H1 (cell line): ENCODE measurements around the gene SNRK. TPM values are rescaled to one million over a fixed set of nuclear protein-coding genes. Genes with fewer than 3 reads are reported as not detected.

Source experiments
- CTCF ChIA-PET: fragments of 300-600 bp; sonication (Branson Sonifier 250); formaldehyde crosslinking; loops from one replicate; lab custom pipeline; 2021; ENCODE audit not compliant: partially characterized antibody; lab: Charles Lee
- POLR2A ChIA-PET: fragments of 300-600 bp; sonication (Branson Sonifier 250); formaldehyde crosslinking; loops from one replicate; lab custom pipeline; 2021; ENCODE audit warnings: inconsistent platforms; ENCODE audit not compliant: partially characterized antibody; lab: Charles Lee
- DNase-seq, 2 experiments: peaks; one replicate each; pipeline versions ENCODE4 v3.0.0 to v3.0.0-alpha.2; 2010 to 2022; ENCODE audit warnings: low spot score in 2 of 2, low read depth in 1 of 2, mixed read lengths in 1 of 2
- FAIRE-seq: peaks from 2 replicates; lab custom pipeline; 2011; peaks lifted over from hg19 to GRCh38; lab: Jason Lieb, UNC
- H2AFZ ChIP-seq: 2 replicates; pipeline ENCODE4 v1.8.1; 2012; ENCODE audit warnings: low read length, inconsistent platforms
- H2AK5ac ChIP-seq: 2 replicates; pipeline ENCODE4 v1.6.1; 2013; ENCODE audit warnings: low read depth, low read length
- H2BK120ac ChIP-seq: replicated peaks from 2 replicates; pipeline ENCODE3; 2013; ENCODE audit warnings: low read depth, low read length, inconsistent platforms
- H2BK12ac ChIP-seq: 2 replicates; pipeline ENCODE4 v1.6.1; 2013; ENCODE audit warnings: low read depth, low read length
- H2BK15ac ChIP-seq: 2 replicates; pipeline ENCODE4 v1.6.1; 2013; ENCODE audit warnings: low read length
- H2BK20ac ChIP-seq: 2 replicates; pipeline ENCODE4 v1.6.1; 2013; ENCODE audit warnings: low read length
- H2BK5ac ChIP-seq: 2 replicates; pipeline ENCODE4 v1.6.1; 2013; ENCODE audit warnings: low read depth, low read length
- H3K14ac ChIP-seq: 2 replicates; pipeline ENCODE4 v1.6.1; 2013; ENCODE audit warnings: inconsistent platforms; ENCODE audit not compliant: insufficient read length
- H3K18ac ChIP-seq: 2 replicates; pipeline ENCODE4 v1.6.1; 2013; ENCODE audit warnings: low read length; ENCODE audit errors: extremely low read depth
- H3K23ac ChIP-seq: 2 replicates; pipeline ENCODE4 v1.6.1; 2013; ENCODE audit warnings: inconsistent platforms; ENCODE audit not compliant: insufficient read length
- H3K23me2 ChIP-seq: 2 replicates; pipeline ENCODE4 v1.6.1; 2013; ENCODE audit warnings: low read depth, low read length
- H3K27ac ChIP-seq: 2 replicates; pipeline ENCODE4 v1.6.1; 2011; ENCODE audit warnings: low read depth, low read length, inconsistent platforms
- H3K27me3 ChIP-seq, 4 experiments: replicated peaks in 1 of 4; 1 replicate in 1 of 4; 2 replicates in 3 of 4; pipeline versions ENCODE4 v1.6.1 to v1.8.1; 2011 to 2013; ENCODE audit warnings: low read length in 3 of 4, mild to moderate bottlenecking in 3 of 4, inconsistent platforms in 2 of 4, mixed read lengths in 2 of 4, moderate library complexity in 1 of 4; ENCODE audit not compliant: control insufficient read depth in 3 of 4, insufficient read depth in 3 of 4; ENCODE audit errors: extremely low read depth in 1 of 4
- H3K36me3 ChIP-seq, 4 experiments: 2 replicates each; pipeline versions ENCODE4 v1.6.1 to v1.8.1; 2011 to 2013; ENCODE audit warnings: mild to moderate bottlenecking in 4 of 4, low read length in 3 of 4, moderate library complexity in 2 of 4, control low read depth in 1 of 4, inconsistent platforms in 1 of 4; ENCODE audit not compliant: insufficient read depth in 4 of 4, control insufficient read depth in 2 of 4
- H3K4ac ChIP-seq: replicated peaks from 2 replicates; pipeline ENCODE3; 2013; ENCODE audit warnings: low read length, low read depth, mixed read lengths, inconsistent platforms; ENCODE audit not compliant: insufficient read length
- H3K4me1 ChIP-seq, 4 experiments: replicated peaks in 1 of 4; 1 replicate in 1 of 4; 2 replicates in 3 of 4; pipeline versions ENCODE4 v1.6.1 to v1.8.1; 2011 to 2013; ENCODE audit warnings: low read length in 3 of 4, inconsistent platforms in 2 of 4, mixed read lengths in 1 of 4; ENCODE audit not compliant: insufficient read depth in 4 of 4, control insufficient read depth in 3 of 4
- H3K4me2 ChIP-seq, 2 experiments: 2 replicates each; pipeline versions ENCODE4 v1.6.1 to v1.8.1; 2011 to 2013; ENCODE audit warnings: low read depth in 2 of 2, low read length in 2 of 2, control low read depth in 1 of 2, inconsistent platforms in 1 of 2, mild to moderate bottlenecking in 1 of 2; ENCODE audit not compliant: insufficient read depth in 1 of 2
- H3K4me3 ChIP-seq, 4 experiments: fragments of 200-600, 300-600 bp in 1 of 4; sonication (generic), shearing (Covaris generic), sonication (Bioruptor Twin) in 1 of 4; 2 replicates each; pipeline versions ENCODE4 v1.5.1 to v1.8.1; 2011 to 2016; ENCODE audit warnings: low read length in 4 of 4, low read depth in 3 of 4, control low read depth in 2 of 4, inconsistent platforms in 2 of 4, mild to moderate bottlenecking in 2 of 4, mixed read lengths in 1 of 4, moderate library complexity in 1 of 4; ENCODE audit not compliant: insufficient read depth in 2 of 4; ENCODE audit errors: extremely low read depth in 1 of 4
- H3K56ac ChIP-seq: replicated peaks from 2 replicates; pipeline ENCODE3; 2013; ENCODE audit warnings: low read depth, mild to moderate bottlenecking, mixed read lengths, low read length, inconsistent platforms; ENCODE audit not compliant: insufficient read length
- H3K79me1 ChIP-seq: 2 replicates; pipeline ENCODE4 v1.6.1; 2013; ENCODE audit warnings: low read depth, low read length, control low read depth
- H3K79me2 ChIP-seq, 2 experiments: 2 replicates each; pipeline versions ENCODE4 v1.6.1 to v1.8.1; 2012 to 2013; ENCODE audit warnings: low read length in 2 of 2, mild to moderate bottlenecking in 2 of 2, inconsistent platforms in 1 of 2; ENCODE audit not compliant: insufficient read depth in 2 of 2, control insufficient read depth in 1 of 2
- H3K9ac ChIP-seq, 4 experiments: replicated peaks in 1 of 4; 1 replicate in 1 of 4; 2 replicates in 3 of 4; pipeline versions ENCODE4 v1.6.1 to v1.8.1; 2011 to 2013; ENCODE audit warnings: low read depth in 3 of 4, low read length in 3 of 4, control low read depth in 2 of 4, mild to moderate bottlenecking in 2 of 4, moderate library complexity in 2 of 4, inconsistent platforms in 1 of 4; ENCODE audit errors: extremely low read depth in 1 of 4
- H3K9me3 ChIP-seq, 2 experiments: 2 replicates each; pipeline versions ENCODE4 v1.6.1 to v1.8.1; 2012 to 2013; ENCODE audit warnings: mild to moderate bottlenecking in 2 of 2, moderate library complexity in 2 of 2, control low read depth in 1 of 2, inconsistent platforms in 1 of 2, low read depth in 1 of 2, low read length in 1 of 2, mixed read lengths in 1 of 2; ENCODE audit not compliant: insufficient read depth in 2 of 2
- H4K20me1 ChIP-seq, 2 experiments: replicated peaks in 1 of 2; 2 replicates each; pipeline versions ENCODE3 to v1.8.1; 2011 to 2013; ENCODE audit warnings: inconsistent platforms in 2 of 2, low read length in 2 of 2, mild to moderate bottlenecking in 1 of 2; ENCODE audit not compliant: insufficient read depth in 2 of 2, control insufficient read depth in 1 of 2
- H4K5ac ChIP-seq: 2 replicates; pipeline ENCODE4 v1.6.1; 2013; ENCODE audit warnings: low read length, low read depth, mixed read lengths, inconsistent platforms; ENCODE audit not compliant: insufficient read length
- H4K8ac ChIP-seq: 2 replicates; pipeline ENCODE4 v1.8.0; 2013; ENCODE audit warnings: mild to moderate bottlenecking, moderate library complexity, low read length, inconsistent platforms; ENCODE audit not compliant: insufficient read depth; ENCODE audit errors: extremely low read depth
- H4K91ac ChIP-seq: replicated peaks from 2 replicates; pipeline ENCODE3; 2013; ENCODE audit warnings: low read length, mixed read lengths, inconsistent platforms; ENCODE audit not compliant: insufficient read length
- WGBS, 2 experiments: shearing (Covaris generic) in 1 of 2; methylation state at CpG; one replicate each; pipeline versions ENCODE4 v1.1.6 to v1.1.7; 2013 to 2015; ENCODE audit warnings: low lambda C conversion rate in 2 of 2, mixed read lengths in 2 of 2, inconsistent platforms in 1 of 2, low coverage in 1 of 2, missing lambda C conversion rate in 1 of 2; ENCODE audit not compliant: insufficient replicate concordance in 2 of 2, insufficient coverage in 1 of 2, insufficient read length in 1 of 2; ENCODE audit errors: extremely low coverage in 1 of 2, missing lambda C conversion rate in 1 of 2; 5-methylcytosine and 5-hydroxymethylcytosine counted together
- polyA plus RNA-seq, 7 experiments: library from polyadenylated mRNA; depleted of rRNA in 3 of 7; stranded (reverse) in 5 of 7; unstranded in 2 of 7; fragments of >200 nt in 5 of 7; fragments of 200-250 nt in 2 of 7; gene quantifications; 1 replicate in 5 of 7; 2 replicates in 1 of 7; 4 replicates in 1 of 7; pipeline versions ENCODE4 v1.2.1 to v1.2.3, GENCODE V29; 2011 to 2013; ENCODE audit warnings: missing spikeins in 2 of 7, mixed read lengths in 2 of 7
- total RNA-seq: library from RNA; stranded (reverse); fragmentation: NEBNext Ultra II Directional; extraction: Animal tissue kit (Norgen Biotek cat#: 25700); gene quantifications from 2 replicates; pipeline ENCODE4 v1.2.1, GENCODE V29; 2021

Gene SNRK
- total and polyA plus RNA-seq, 2 of the 8 experiments (the other 6 are each of a cell fraction or from before 2014, with no cell fraction given), result 4.4 to 11.7 TPM

DNA sequence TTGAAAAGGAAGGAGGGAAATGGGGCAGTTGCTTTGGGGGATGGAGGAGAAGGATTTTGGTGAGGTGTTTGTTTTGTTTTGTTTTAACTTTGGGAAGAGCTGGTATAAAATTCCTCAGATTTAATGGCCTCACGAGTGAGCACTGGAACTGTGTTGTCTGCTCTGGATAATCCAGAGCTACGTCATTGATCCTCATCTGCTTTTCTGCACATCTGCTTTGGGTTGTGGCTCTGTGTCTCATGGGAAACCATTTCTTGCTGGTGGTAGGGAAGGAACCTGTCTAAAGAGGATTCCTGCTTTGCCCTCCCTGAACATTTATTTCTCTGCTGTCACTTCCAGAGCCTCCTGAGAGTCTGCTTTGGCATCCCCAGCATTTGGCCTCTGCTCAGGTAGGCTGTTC is 3.1 kb downstream of the SNRK start:
- Histone ChIP-seq H3K79me1 (peaks cover 2% of the 10 kb centered on the region; the same call in 1 of the 2 replicates), H2AK5ac (no peak overlapping the region), H3K4me1 (peaks cover 3 to 12% (median 7%) of the 10 kb centered on the region in 4 experiments; a peak in 6 of 7 replicates), H3K4me2 (no peak overlapping the region), H3K27me3 (no peaks in the 10 kb centered on the region), H4K91ac (no peak overlapping the region), H3K79me2 (peaks cover 3 to 70% of the 10 kb centered on the region in 2 experiments; a peak in 3 of 4 replicates), H4K5ac (no peak overlapping the region), H3K36me3 (peaks cover 0 to 5% (median 1%) of the 10 kb centered on the region in 4 experiments; a peak in 2 of 8 replicates), H3K4ac (no peak overlapping the region), H2BK15ac (no peak overlapping the region), H4K20me1 (peaks cover 5 to 12% of the 10 kb centered on the region in 2 experiments), H3K9ac (no peak overlapping the region), H3K23ac (no peak overlapping the region), H3K9me3 (no peaks in the 10 kb centered on the region), H2BK20ac (no peak overlapping the region), H2BK120ac (no peak overlapping the region), H3K23me2 (peaks cover 4% of the 10 kb centered on the region), H2AFZ (no peak overlapping the region), H2BK5ac (no peak overlapping the region), H3K4me3 (no peak overlapping the region), H2BK12ac (no peak overlapping the region), H3K27ac (no peak overlapping the region), H3K14ac (no peak overlapping the region), H4K8ac (no peak overlapping the region), H3K56ac (no peak overlapping the region), H3K18ac (no peak overlapping the region)
- ChIA-PET POLR2A (interaction anchor here (0.5 to 0.9 kb wide), 3 partner anchors 11 to 505 kb away, joined by 3 read pairs; no protein-coding TSS in a partner anchor), CTCF (no interaction called here)
- 85% methylated on average over 2 of the region's 2 CpGs; no CpG with 5 or more reads in 1 of the 2 experiments for WGBS, 2 experiments
- FAIRE-seq (no peak), DNase-seq (no peak)
